GM12874 (cell line): Measurements from ENCODE around the gene TMEM80.

Source experiments
- TF ChIP-seq, protein P1 (sequence below): IDR thresholded peaks from 2 replicates; pipeline ENCODE4 v1.5.1; 2011; ENCODE audit warnings: low read depth, mild to moderate bottlenecking, control low read depth, low read length, moderate library complexity; ENCODE audit not compliant: insufficient read depth

TMEM80 gene

DNA sequence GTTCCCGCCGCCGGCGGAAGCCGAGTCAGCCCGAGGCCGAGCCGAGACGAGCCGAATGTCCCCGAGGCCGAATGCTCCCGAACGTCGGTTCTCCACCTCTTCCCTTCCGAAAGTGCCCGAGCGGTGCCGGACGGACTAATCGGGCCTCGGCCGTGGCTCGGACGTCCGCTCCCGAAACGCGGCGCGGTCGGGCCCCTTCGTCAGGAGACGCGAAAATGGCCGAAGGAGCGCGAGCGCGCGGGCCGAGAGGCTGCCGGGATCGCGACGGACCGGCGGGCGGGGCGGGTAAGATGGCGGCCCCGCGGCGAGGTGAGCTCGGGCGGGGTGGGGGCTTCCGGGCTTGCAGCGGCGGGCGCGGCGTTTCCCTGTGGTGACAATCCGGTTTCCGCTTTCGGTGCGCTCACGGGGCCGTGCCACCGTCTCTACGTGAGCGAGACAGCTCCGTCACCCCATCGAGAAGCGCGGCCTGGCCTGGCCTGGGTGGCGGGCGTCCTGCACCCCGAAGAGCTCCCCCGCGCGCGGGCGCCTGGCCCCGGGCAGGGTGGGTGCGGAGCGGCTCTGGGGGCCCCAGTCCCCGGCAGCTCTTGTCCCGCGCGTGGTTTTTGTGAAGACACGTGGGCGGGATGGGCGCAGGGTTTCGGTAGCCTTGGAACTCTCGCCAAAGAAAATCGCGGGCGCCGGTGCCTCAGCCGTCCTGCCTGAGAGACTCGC is at the start of gene TMEM80:
TMEM80 (plus strand) TSS at position 279 of the 711 bp plus-strand sequence; CDS start at position 291, 12 bp downstream.
- TF ChIP-seq, protein P1, sequence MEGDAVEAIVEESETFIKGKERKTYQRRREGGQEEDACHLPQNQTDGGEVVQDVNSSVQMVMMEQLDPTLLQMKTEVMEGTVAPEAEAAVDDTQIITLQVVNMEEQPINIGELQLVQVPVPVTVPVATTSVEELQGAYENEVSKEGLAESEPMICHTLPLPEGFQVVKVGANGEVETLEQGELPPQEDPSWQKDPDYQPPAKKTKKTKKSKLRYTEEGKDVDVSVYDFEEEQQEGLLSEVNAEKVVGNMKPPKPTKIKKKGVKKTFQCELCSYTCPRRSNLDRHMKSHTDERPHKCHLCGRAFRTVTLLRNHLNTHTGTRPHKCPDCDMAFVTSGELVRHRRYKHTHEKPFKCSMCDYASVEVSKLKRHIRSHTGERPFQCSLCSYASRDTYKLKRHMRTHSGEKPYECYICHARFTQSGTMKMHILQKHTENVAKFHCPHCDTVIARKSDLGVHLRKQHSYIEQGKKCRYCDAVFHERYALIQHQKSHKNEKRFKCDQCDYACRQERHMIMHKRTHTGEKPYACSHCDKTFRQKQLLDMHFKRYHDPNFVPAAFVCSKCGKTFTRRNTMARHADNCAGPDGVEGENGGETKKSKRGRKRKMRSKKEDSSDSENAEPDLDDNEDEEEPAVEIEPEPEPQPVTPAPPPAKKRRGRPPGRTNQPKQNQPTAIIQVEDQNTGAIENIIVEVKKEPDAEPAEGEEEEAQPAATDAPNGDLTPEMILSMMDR, result no peak

DNA sequence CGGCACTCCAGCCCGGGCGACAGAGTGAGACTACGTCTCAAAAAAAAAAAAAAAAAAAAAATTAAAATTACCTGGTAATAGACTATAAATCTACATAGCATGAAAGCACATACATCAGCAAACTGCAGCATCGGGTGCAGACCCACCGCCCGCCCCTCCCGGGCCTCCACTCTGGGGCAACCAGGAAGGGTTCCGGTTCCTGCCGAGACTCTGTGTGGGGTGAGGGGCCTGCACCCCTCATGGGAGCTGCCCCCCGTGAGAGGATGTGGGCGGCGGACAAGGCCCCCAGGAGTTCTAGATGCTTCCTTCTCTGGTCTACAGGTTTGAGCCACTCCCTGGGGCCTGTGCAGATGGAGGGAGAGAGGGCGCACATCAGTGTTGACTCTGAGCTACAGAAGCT is 49.4 kb upstream of the TMEM80 start:
- TF ChIP-seq, protein P1, result no peak

DNA sequence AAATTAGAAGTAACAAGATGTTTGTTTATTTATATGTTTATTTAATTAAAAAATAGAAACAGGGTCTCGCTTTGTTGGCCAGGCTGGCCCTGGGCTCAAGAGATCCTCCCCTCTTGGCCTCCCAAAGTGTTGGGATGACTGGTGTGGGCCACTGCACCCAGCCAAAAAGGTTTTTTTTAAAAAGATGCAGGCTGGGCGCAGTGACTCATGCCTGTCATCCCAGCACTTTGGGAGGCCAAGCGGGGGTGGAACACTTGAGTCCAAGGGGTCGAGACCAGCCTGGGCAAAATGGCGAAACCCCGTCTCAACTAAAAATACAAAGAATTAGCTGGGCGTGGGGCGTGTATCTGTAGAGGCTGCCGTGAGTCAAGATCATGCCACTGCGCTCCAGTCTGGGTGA is 45.1 kb upstream of the TMEM80 start:
- TF ChIP-seq, protein P1, result no peak

DNA sequence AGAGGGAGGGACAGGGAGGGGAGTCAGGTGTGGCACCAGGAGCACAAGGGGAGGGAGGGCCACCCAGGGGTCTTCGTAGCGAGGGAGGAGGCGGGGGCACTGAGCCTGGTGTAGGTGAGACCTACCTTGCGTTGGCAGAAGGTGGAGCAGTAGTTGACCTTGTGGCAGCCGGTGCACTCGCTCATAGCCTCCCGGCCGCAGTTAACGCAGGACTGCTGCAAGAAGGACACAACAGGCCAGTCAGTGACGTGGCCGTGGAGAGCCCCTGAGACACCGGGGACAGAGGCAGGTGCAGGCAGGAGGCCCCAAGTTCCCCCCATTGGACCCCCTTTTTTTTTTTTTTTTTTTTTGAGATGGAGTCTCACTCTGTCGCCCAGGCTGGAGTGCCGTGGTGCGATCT is 41.8 kb upstream of the TMEM80 start:
- TF ChIP-seq, protein P1, result no peak

DNA sequence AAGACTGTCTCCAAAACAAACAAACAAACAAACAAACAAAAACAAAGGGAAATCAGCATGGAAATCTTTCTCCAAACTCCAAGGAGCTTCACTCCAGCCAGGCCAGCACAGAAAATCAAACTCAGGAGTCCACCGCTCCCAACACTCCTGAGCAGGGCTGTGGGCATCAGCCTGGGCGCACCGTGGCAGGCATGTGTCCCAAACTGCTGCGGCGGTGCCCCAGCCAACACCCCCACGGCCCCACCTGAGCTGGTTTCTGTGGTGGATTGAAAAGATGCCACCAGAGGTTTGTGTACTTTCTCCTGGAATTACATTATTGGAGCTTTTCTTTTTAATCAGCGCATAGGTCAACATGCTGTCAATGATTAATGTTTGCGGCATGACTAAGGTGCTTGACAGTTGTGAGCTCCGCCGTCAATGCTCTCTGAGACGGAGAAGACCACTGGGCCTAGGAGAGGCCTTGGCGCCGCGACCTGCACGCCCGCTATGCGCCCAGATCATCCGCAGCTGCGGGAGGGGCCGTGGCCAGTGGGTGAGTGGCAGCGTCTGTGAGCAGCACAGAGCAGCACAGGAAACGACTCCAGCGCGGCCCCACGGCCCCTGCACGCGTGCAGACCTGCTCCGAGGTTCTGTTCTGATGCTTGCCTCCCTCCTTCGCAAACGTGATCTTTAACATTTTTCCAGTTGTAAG is 40.4 kb upstream of the TMEM80 start:
- TF ChIP-seq, protein P1, result no peak

DNA sequence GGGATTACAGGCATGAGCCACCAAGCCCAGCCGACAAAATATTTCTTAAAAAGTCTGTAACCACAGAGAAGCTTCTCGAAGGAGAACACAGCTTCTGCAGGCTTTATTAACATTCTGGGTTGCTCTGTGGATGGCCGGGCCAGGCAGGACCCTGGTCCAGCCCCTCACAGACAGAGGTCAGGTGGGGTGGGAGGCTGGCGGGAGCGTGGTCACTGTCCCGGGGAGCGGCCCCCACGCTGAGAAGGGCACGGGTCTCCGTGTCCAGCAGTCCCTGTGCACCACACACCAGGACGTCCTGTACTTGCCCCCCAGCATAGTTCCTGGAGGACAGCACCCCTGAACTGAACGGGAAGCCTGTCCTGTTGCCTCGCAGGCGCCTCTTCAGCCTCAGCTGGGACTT is 39.2 kb upstream of the TMEM80 start:
- TF ChIP-seq, protein P1, result no peak

DNA sequence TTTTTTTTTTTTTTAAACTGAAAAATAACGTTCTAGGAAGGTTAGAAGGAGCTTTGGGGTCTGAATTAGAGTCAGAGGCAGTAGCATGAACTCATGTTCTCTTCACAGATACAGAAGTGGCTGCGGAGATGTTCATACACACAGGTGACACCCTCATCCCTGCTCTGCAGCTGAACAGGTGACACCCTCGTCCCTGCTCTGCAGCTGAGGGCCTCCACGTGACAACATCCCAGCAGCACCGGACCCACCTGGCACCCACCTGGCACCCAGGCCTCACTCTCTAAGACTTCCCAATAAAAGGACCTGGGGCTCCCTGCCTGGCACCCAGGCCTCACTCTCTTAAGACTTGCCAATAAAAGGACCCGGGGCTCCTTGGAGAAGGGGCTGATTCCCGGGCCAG is 38.8 kb upstream of the TMEM80 start:
- TF ChIP-seq, protein P1, result no peak
